Upper lobe of left lung (tissue), 4 donors: ENCODE results near the gene NRXN3.

ENCODE experiments used
- CTCF ChIP-seq, 6 experiments: fragments of 450-650 bp in 4 of 6; fragments of 200-600 bp in 2 of 6; sonication (generic) in 2 of 6; IDR thresholded peaks; one replicate each; pipeline ENCODE4 v1.5.1; 2016 to 2019; ENCODE audit warnings: antibody characterized with exemption in 6 of 6
- POLR2A ChIP-seq, 4 donors: fragments of 450-650 bp; IDR thresholded peaks; one replicate each; pipeline ENCODE4 v1.5.1; 2016 to 2017; ENCODE audit warnings: antibody characterized with exemption in 4 of 4, mild to moderate bottlenecking in 2 of 4

- TF ChIP-seq CTCF (IDR thresholded peaks at IDR 0.05) (no peak), POLR2A (IDR thresholded peaks at IDR 0.05) (no peak)
These were observed 145.9 kb downstream of the NRXN3 start for GRCh38 chr14:78316052-78316451.
